Esophagus squamous epithelium (tissue), 4 donors: Measurements from ENCODE around the gene AUTS2.

Experiments
- CTCF ChIP-seq, 6 experiments: fragments of 450-650 bp in 4 of 6; fragments of 200-600 bp in 2 of 6; sonication (generic) in 2 of 6; IDR thresholded peaks; one replicate each; pipeline ENCODE4 v1.5.1; 2016 to 2019; ENCODE audit warnings: antibody characterized with exemption in 6 of 6, mild to moderate bottlenecking in 4 of 6, moderate library complexity in 4 of 6
- POLR2A ChIP-seq, 4 donors: fragments of 450-650 bp; IDR thresholded peaks; one replicate each; pipeline ENCODE4 v1.6.1; 2017; ENCODE audit warnings: antibody characterized with exemption in 4 of 4, mild to moderate bottlenecking in 4 of 4, moderate library complexity in 3 of 4

GRCh38 chr7:70728872-70729552, 1130.7 kb downstream of the AUTS2 start:
- TF ChIP-seq CTCF (IDR thresholded peaks at IDR 0.05) (no peak), POLR2A (IDR thresholded peaks at IDR 0.05) (no peak)
